Tongue (tissue), 2 donors: ENCODE measurements around the gene ACVR2B. TPM values are rescaled to one million over a fixed set of nuclear protein-coding genes. Genes with fewer than 3 reads are reported as not detected.
"Not testable (repeated sequence)": the region's sequence is repeated elsewhere in the genome, so short reads cannot be mapped to it uniquely, and the experiment has no call there.

Source experiments
- DNase-seq: peaks from one replicate; pipeline ENCODE4 v3.0.0-alpha.2; 2015
- total RNA-seq: library from RNA; depleted of rRNA; stranded (reverse); fragments of >200 nt; gene quantifications from one replicate; pipeline ENCODE4 v1.2.3, GENCODE V29; 2014

Gene ACVR2B
- total RNA-seq: 27.8 TPM

GRCh38 chr3:38453075-38453912 is at the start of gene ACVR2B:
TSS of gene ACVR2B (plus strand) at chr3:38453890. CDS start at chr3:38454323, 433 bp downstream.
- peak; percentile 95 for DNase-seq

GRCh38 chr3:38404286-38404685 is 49.4 kb upstream of the ACVR2B start:
- DNase-seq: no peak

GRCh38 chr3:38411591-38411990 is 42.1 kb upstream of the ACVR2B start:
- no peak for DNase-seq

- not testable (repeated sequence) for DNase-seq
These were observed 32.9 kb upstream of the ACVR2B start for GRCh38 chr3:38420758-38421157.

- DNase-seq: no peak
These were observed 31.9 kb upstream of the ACVR2B start for GRCh38 chr3:38421679-38422336.

- DNase-seq: not testable (repeated sequence)
These were observed 26.8 kb upstream of the ACVR2B start for GRCh38 chr3:38426798-38427426.

- not testable (repeated sequence) for DNase-seq
These were observed 20.6 kb upstream of the ACVR2B start for GRCh38 chr3:38432871-38433658.

GRCh38 chr3:38433661-38434060 is 20.0 kb upstream of the ACVR2B start:
- DNase-seq: not testable (repeated sequence)

- DNase-seq: not testable (repeated sequence)
These were observed 15.1 kb upstream of the ACVR2B start for GRCh38 chr3:38438436-38439069.

GRCh38 chr3:38443205-38443604 is 10.5 kb upstream of the ACVR2B start:
- not testable (repeated sequence) for DNase-seq

- no peak for DNase-seq
These were observed 7.5 kb upstream of the ACVR2B start for GRCh38 chr3:38446085-38446686.

- no peak for DNase-seq
These were observed 6.9 kb upstream of the ACVR2B start for GRCh38 chr3:38446812-38447211.

GRCh38 chr3:38450853-38451252 is 2.8 kb upstream of the ACVR2B start:
- no peak for DNase-seq

GRCh38 chr3:38453913-38454177 is 155 bp downstream of the ACVR2B start:
- no peak for DNase-seq

- peak; percentile 47 for DNase-seq
These were observed 641 bp downstream of the ACVR2B start for GRCh38 chr3:38454178-38454883.

GRCh38 chr3:38454884-38455638 is 1.4 kb downstream of the ACVR2B start:
- peak; percentile 90 for DNase-seq

GRCh38 chr3:38455639-38456430 is 2.1 kb downstream of the ACVR2B start:
- DNase-seq: no peak

GRCh38 chr3:38457111-38458003 is 3.7 kb downstream of the ACVR2B start:
- no peak for DNase-seq
